KOPT-K1 (cell line): ENCODE measurements around the gene TPRG1L.

Experiments
- H3K27ac ChIP-seq: fragments of 200-600 bp; sonication (generic); 2 replicates; pipeline ENCODE4 v1.5.1; 2016; ENCODE audit warnings: antibody characterized with exemption, mild to moderate bottlenecking, low read depth, low read length; ENCODE audit not compliant: poor library complexity, severe bottlenecking
- H3K36me3 ChIP-seq: fragments of 200-600 bp; sonication (generic); 2 replicates; pipeline ENCODE4 v1.5.1; 2017; ENCODE audit warnings: antibody characterized with exemption, mild to moderate bottlenecking, low read length, moderate library complexity; ENCODE audit not compliant: insufficient read depth
- H3K9me3 ChIP-seq: fragments of 200-600 bp; sonication (generic); 2 replicates; pipeline ENCODE4 v1.5.1; 2017; ENCODE audit warnings: antibody characterized with exemption, low read length, mild to moderate bottlenecking; ENCODE audit not compliant: insufficient read depth, poor library complexity, severe bottlenecking

TPRG1L gene

DNA sequence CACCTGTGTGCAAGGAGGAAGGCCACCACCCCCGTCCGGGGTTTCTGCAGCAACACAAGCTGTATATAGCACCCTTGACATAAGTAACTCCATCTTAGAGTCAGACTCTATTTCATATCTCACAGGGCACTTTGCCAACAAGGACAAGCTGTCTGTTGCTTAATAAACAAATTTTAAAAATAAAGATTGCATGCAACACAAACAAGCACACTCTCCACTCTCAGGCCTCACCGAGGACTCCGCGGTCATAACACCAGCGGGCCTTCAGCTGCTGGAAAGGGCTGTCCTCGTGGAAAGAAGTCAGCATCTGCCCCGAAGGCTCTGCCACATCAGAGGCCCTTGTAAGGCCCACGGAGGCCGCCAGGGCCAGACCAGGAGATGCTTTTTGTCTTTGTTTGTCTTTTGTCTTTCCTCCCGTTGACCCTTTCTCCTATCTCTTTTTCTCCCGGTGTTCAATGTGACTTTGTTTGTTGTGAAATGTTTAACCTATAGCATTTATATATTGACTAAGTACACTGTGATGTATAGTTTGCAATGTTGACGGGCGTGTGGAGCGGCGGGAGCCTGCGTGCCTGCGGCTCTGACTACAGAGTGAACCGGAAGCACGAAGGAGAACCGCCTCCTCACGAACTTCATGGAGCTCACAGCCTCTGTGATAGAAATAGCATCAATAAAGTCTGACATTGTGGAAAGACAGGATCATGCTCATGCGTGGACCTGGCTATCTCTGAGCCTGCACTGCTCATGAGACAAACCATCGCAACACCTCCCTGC lies 37.6 kb upstream of the TPRG1L start:
- Histone ChIP-seq H3K9me3 (no peaks in the 10 kb centered on the region), H3K36me3 (no peaks in the 10 kb centered on the region), H3K27ac (no peak overlapping the region)

- Histone ChIP-seq H3K36me3 (no peaks in the 10 kb centered on the region), H3K9me3 (no peaks in the 10 kb centered on the region), H3K27ac (no peak overlapping the region)
These were observed 36.4 kb upstream of the TPRG1L start for GRCh38 chr1:3588395-3588794.

- Histone ChIP-seq H3K36me3 (no peaks in the 10 kb centered on the region), H3K9me3 (no peaks in the 10 kb centered on the region), H3K27ac (no peak overlapping the region)
These were observed 34.6 kb upstream of the TPRG1L start for GRCh38 chr1:3590139-3590763.

DNA sequence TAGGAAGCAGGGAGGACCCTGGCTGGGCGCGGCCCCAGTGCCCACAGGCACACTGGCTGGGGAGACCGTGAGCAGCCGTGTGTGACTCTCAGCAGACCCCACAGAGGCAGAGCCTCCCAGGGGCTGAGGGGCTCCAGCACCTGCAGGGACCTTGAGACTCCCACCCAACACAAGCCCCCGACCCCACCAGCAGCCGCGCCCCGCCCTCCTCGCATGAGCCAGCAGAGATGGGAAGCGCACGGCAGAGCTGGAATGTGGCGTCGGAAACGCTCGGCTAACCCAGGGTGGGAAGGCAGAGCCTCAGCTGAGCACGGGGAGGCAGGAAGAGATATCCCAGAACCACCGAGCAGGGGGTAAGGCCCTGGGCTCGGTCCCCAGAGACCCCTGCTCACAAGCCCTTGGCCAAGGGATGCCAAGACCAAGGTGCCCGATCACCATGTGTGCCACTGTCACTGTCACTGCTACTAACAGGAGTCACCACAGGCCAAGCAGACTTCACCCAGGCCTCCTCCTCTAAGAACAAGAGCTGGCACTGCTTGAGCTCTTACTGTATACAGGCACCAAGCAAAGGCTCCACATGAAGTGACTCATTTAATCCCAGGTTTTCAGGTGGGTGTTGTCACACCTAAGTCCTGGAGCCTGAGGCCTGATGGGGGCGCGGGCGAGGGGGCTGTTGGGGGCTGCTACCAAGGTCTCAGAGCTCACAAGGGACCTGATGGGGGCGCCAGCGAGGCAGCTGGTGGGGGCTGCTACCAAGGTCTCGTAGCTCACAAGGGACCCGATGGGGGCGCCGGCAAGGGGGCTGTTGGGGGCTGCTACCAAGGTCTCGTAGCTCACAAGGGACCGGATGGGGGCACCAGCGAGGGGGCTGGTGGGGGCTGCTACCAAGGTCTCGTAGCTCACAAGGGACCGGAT lies 33.6 kb upstream of the TPRG1L start:
- Histone ChIP-seq H3K27ac (no peak overlapping the region), H3K36me3 (no peaks in the 10 kb centered on the region), H3K9me3 (no peaks in the 10 kb centered on the region)

- H3K27ac ChIP-seq: no peak overlapping the region
- no peaks in the 10 kb centered on the region for H3K9me3 ChIP-seq
These were observed 31.5 kb upstream of the TPRG1L start for GRCh38 chr1:3593334-3593733.

GRCh38 chr1:3593745-3594144 lies 31.1 kb upstream of the TPRG1L start:
- no peaks in the 10 kb centered on the region for H3K36me3 ChIP-seq
- H3K27ac ChIP-seq: no peak overlapping the region
- H3K9me3 ChIP-seq: no peaks in the 10 kb centered on the region

More at GRCh38 chr1:3593334-3593733, 31.5 kb upstream of the TPRG1L start:
- H3K36me3 ChIP-seq: no peaks in the 10 kb centered on the region

DNA sequence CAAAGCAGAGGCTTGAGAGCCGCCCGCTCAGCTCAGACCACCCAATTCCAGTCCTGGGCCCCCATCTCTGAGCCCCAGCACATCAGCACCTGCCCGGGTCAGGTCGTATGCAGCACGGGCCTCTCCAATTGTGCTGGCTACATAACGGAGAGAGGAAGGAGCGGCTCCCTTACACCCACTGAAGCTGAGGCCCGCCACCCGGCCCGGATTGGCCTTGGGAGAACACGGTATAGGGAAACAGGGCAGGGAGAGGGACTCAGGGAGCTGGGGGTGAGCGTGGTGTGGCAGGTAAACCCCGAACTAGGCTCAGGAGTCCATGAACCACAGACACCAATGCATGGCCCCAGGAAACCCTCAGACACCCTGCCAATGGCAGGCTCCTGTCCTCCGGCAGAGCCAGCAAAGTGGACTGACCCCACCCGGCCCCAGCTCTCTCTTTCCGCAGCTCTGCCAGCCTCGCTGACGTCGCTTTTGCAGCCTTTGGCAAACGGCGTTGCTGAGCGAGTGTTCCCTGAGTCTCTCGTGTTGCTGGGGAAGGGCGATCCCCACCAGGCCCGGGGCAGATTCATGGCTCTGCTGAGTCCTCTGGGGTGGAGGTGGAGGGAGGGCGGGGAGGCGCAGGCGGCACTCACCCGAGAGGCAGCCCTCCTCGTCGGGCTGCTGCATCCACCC lies 30.0 kb upstream of the TPRG1L start:
- Histone ChIP-seq H3K27ac (no peak overlapping the region), H3K9me3 (no peaks in the 10 kb centered on the region), H3K36me3 (no peaks in the 10 kb centered on the region)

GRCh38 chr1:3595949-3596348 lies 28.9 kb upstream of the TPRG1L start:
- Histone ChIP-seq H3K36me3 (no peaks in the 10 kb centered on the region), H3K9me3 (no peaks in the 10 kb centered on the region), H3K27ac (peak overlapping the region; percentile 14)

DNA sequence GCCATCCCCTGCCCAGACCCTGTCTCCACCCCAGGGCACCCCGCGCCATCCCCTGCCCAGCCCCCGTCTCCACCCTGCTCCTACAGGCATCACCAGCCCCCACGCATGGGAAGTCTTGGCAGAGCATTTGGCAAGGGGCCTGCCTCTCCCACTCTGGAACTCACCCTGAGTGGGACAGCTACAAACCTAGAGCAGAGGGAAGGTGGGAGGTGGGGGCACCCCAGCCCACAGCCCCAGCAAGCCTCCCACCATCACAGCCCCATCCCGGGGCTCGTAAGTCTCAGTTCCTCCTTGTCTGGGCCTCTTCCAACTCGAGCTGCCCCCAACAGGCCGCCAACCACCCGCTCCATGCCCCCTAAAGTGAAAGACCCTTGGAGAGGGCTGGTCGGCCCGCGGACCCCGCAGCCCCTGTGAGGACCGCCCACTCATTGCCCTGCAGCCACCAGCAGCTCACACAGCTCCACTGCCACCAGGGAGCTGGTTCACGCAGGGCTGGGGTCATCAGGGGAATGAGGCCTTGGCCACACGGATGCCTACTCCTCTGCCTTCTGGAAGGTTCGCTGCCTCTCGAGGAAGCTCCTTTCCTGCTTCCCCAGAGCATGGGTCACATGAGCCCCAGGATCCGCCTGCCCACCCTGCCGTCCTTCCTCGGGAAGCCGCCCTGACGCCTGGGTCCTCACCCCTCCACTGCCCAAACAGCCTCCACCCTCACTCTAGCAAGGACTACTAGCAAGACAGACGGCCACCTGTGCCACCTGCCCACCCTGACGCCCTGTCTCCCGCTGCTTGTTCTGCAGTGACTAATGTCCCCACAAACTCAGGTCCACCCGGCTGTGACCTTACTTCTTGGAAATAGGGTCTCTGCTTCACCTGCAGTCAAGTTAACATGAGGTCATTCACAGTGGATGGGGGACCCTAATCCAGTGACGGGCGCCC lies 27.9 kb upstream of the TPRG1L start:
- H3K36me3 ChIP-seq: no peaks in the 10 kb centered on the region
- peak overlapping the region; percentile 71 for H3K27ac ChIP-seq
- no peaks in the 10 kb centered on the region for H3K9me3 ChIP-seq

DNA sequence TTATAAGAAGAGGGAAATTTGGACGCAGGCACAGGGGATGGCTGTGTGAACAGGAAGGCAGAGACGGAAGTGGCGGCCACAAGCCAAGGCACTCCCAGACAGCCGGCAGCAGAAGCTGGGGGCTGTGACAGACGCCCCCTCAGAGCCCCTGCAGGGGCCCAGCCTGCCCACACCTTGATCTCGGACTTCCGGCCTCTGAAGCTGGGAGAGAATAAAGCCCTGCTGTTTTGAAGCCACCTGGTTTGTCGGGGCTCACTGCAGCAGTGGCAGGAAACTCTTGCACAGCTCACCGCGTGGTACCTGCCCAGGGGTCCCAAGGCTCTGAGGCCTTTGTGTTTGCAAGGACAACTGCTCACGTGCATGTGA lies 27.2 kb upstream of the TPRG1L start:
- no peaks in the 10 kb centered on the region for H3K9me3 ChIP-seq
- H3K27ac ChIP-seq: peak overlapping the region; percentile 71
- no peaks in the 10 kb centered on the region for H3K36me3 ChIP-seq

DNA sequence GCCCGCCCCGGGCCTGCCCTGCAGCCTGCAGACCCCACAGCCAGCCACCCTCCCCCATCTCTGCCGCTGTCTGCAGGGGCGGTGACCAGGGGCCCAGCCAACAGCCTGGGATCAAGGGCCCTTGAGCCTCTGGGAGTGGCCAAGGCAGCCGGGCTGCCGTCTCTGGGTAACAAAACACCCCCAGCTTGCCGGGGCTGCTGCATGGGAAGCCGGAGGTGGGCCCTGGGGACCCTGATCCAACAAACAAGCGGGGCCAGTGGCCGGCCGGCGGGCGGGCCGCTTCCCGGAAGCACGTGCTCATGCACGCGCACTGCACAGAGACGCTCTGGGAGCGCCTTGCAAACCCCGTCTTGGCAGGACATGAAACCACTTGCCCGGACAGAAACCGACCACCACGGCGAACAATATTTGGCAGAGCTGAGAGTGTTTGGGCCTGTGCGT lies 26.7 kb upstream of the TPRG1L start:
- H3K36me3 ChIP-seq: no peaks in the 10 kb centered on the region
- no peaks in the 10 kb centered on the region for H3K9me3 ChIP-seq
- peak overlapping the region; percentile 71 for H3K27ac ChIP-seq

- Histone ChIP-seq H3K9me3 (no peaks in the 10 kb centered on the region), H3K27ac (peak overlapping the region; percentile 71), H3K36me3 (no peaks in the 10 kb centered on the region)
These were observed 26.1 kb upstream of the TPRG1L start for GRCh38 chr1:3598522-3599285.

DNA sequence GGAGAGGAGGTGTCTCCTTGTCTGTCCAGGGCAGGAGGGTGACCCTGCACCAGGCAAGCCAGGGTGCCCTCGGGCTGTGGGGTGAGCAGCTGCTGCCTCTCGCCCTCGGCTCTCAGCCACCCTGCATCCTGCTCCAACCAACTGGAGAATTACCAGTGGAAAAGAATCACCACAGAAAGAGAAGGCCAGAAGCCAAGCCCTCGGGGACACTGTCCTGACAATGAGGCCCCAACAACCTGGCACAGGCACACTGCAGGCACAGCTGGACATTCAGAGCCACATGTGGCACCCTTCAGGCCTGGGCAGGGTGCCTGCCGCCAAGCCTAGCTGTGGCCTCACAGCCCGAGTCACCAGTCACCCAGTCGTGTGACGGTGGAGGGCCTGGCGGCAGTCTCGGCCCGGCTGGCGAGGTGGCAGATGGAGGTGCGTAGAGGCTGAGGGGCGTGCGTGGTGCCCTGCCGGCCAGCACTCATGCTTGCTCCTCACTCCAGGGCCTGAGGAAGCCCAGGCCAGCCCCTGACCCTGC lies 25.5 kb upstream of the TPRG1L start:
- Histone ChIP-seq H3K27ac (peak overlapping the region; percentile 71), H3K9me3 (no peaks in the 10 kb centered on the region), H3K36me3 (no peaks in the 10 kb centered on the region)
